Sigmoid colon (tissue), 4 donors: ENCODE data around the gene ACOT6.

ENCODE experiments used
- CTCF ChIP-seq, 4 experiments: fragments of 450-650 bp in 3 of 4; fragments of 200-600 bp in 1 of 4; IDR thresholded peaks; one replicate each; pipeline ENCODE4 v1.5.1; 2016 to 2019; ENCODE audit warnings: antibody characterized with exemption in 4 of 4, mild to moderate bottlenecking in 3 of 4, moderate library complexity in 2 of 4
- EP300 ChIP-seq, 4 donors: sonication (generic); formaldehyde crosslinking; IDR thresholded peaks; one replicate each; pipeline ENCODE4 v1.6.1; 2017; ENCODE audit warnings: antibody characterized with exemption in 4 of 4
- POLR2A ChIP-seq, 2 donors: fragments of 450-650 bp; IDR thresholded peaks; one replicate each; pipeline ENCODE4 v1.6.1; 2016; ENCODE audit warnings: antibody characterized with exemption in 2 of 2, mild to moderate bottlenecking in 2 of 2, moderate library complexity in 2 of 2
- POLR2AphosphoS5 ChIP-seq, 4 donors: sonication (generic); formaldehyde crosslinking; IDR thresholded peaks; one replicate each; pipeline ENCODE4 v1.6.1; 2017; ENCODE audit warnings: antibody characterized with exemption in 4 of 4

GRCh38 chr14:73610687-73611086 lies 1.6 kb upstream of the ACOT6 start:
- TF ChIP-seq CTCF (IDR thresholded peaks at IDR 0.05) (no peak), POLR2A (IDR thresholded peaks at IDR 0.05) (no peak), POLR2AphosphoS5 (IDR thresholded peaks at IDR 0.05) (no peak), EP300 (IDR thresholded peaks at IDR 0.05) (no peak)
